Measurements from ENCODE around the gene KCNN3. TPM values are rescaled to one million over a fixed set of nuclear protein-coding genes. Genes with fewer than 3 reads are reported as not detected.

KCNN3 gene
- total RNA-seq, 1 donor from 2014 or later, result 4.3 TPM

DNA sequence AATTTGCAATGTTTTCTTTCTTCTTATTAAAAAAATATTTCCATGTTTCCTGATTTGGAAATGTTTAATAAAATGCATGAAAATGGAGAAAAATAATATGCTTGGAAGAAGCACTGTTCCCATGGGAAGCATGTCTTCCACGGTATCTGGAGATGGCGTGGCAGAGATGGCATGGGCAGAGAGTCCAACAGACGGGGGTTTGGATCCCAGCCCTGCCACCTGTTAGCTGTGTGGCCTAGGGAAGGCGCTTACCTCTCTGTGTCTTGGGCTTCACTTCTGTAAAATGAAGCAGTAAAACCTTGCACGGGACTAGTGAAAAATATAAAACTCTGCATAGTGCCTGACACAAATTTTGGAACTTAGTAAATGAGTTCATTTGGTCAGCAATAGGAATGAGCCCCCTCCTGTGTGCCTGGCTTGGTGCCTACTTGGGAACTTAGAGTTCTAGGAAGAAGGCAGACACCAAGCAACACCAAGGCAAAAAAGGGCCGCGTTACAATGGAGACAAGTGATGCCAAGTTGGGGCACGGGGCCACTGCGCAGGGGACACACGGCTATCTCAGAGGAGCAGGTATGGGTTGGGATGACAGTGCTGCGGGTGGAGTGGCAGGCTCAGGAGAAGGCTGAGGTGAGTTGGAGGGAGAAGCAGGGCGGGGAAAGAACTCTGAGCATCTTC, 124.2 kb downstream of the KCNN3 start:
- no peak overlapping the region for H3K27ac ChIP-seq
- Mint-ChIP-seq H3K27me3 (ENCODE audit: insufficient read depth, low read depth) (peaks cover 22% of the 10 kb centered on the region), H3K27ac (no peak overlapping the region), H3K4me3 (peak overlapping the region; percentile 38), H3K9me3 (peaks cover 5% of the 10 kb centered on the region), H3K36me3 (peaks cover 3% of the 10 kb centered on the region), H3K4me1 (peaks cover 34% of the 10 kb centered on the region)
- TF ChIP-seq EZH2phosphoT487 (IDR thresholded peaks at IDR 0.05) (no peak), EZH2 (IDR thresholded peaks at IDR 0.05) (no peak)
- TF ChIP-seq, protein P1, sequence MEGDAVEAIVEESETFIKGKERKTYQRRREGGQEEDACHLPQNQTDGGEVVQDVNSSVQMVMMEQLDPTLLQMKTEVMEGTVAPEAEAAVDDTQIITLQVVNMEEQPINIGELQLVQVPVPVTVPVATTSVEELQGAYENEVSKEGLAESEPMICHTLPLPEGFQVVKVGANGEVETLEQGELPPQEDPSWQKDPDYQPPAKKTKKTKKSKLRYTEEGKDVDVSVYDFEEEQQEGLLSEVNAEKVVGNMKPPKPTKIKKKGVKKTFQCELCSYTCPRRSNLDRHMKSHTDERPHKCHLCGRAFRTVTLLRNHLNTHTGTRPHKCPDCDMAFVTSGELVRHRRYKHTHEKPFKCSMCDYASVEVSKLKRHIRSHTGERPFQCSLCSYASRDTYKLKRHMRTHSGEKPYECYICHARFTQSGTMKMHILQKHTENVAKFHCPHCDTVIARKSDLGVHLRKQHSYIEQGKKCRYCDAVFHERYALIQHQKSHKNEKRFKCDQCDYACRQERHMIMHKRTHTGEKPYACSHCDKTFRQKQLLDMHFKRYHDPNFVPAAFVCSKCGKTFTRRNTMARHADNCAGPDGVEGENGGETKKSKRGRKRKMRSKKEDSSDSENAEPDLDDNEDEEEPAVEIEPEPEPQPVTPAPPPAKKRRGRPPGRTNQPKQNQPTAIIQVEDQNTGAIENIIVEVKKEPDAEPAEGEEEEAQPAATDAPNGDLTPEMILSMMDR (IDR thresholded peaks at IDR 0.05), result no peak
- no peaks in the 10 kb centered on the region for H3K36me3 ChIP-seq
- H3K9ac ChIP-seq, result no peak overlapping the region
- no peak overlapping the region for H2AFZ ChIP-seq (replicated peaks)
- peaks cover 28% of the 10 kb centered on the region for H3K4me1 ChIP-seq
- H3K79me2 ChIP-seq (ENCODE audit: low read depth), result no peaks in the 10 kb centered on the region
- H4K20me1 ChIP-seq (ENCODE audit: low read depth), result no peaks in the 10 kb centered on the region
- DNase-seq (ENCODE audit: low spot score), result no peak
- peaks cover 14% of the 10 kb centered on the region for H3F3A ChIP-seq (ENCODE audit: low read depth)
- H3K4me2 ChIP-seq, result no peak overlapping the region
- no peaks in the 10 kb centered on the region for H3K27me3 ChIP-seq
- no peak overlapping the region for H3K4me3 ChIP-seq
- no peaks in the 10 kb centered on the region for H3K9me3 ChIP-seq (ENCODE audit: low read depth)

DNA sequence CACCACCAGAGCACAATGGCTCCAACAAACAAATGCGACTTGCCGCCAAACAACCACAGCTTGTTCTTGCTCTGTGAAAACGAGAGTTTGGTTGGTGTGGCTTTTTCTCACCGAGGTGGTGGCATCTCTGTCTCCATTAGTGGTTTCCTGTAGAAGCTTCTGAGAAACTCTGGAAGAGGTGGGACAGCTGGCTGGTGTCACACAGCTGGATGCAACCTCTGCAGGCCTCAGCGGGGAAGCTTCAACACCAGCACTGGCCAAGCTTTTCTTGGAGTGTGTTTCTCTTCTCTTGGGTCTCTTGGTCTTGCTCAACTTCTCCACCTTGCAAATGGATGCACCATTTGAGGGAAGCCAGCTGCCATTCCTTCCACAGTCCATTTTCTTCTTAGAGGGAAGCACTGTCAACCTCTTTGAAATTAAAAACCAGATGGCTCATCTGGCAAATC, 124.8 kb downstream of the KCNN3 start:
- Mint-ChIP-seq H3K27ac (no peak overlapping the region), H3K4me1 (peaks cover 34% of the 10 kb centered on the region), H3K9me3 (peaks cover 5% of the 10 kb centered on the region), H3K36me3 (peaks cover 3% of the 10 kb centered on the region), H3K4me3 (no peak overlapping the region), H3K27me3 (ENCODE audit: insufficient read depth, low read depth) (peaks cover 22% of the 10 kb centered on the region)
- Histone ChIP-seq H3K79me2 (ENCODE audit: low read depth) (no peaks in the 10 kb centered on the region), H4K20me1 (ENCODE audit: low read depth) (no peaks in the 10 kb centered on the region), H3K9ac (no peak overlapping the region), H3K4me2 (no peak overlapping the region), H3K4me1 (peaks cover 28% of the 10 kb centered on the region), H3K9me3 (ENCODE audit: low read depth) (no peaks in the 10 kb centered on the region), H3K36me3 (no peaks in the 10 kb centered on the region), H3K4me3 (no peak overlapping the region), H3K27ac (no peak overlapping the region), H2AFZ (replicated peaks) (no peak overlapping the region), H3F3A (ENCODE audit: low read depth) (peaks cover 14% of the 10 kb centered on the region), H3K27me3 (no peaks in the 10 kb centered on the region)
- no peak for DNase-seq (ENCODE audit: low spot score)
- TF ChIP-seq EZH2phosphoT487 (IDR thresholded peaks at IDR 0.05) (no peak), EZH2 (IDR thresholded peaks at IDR 0.05) (no peak)
- TF ChIP-seq, protein P1 (IDR thresholded peaks at IDR 0.05), result no peak

DNA sequence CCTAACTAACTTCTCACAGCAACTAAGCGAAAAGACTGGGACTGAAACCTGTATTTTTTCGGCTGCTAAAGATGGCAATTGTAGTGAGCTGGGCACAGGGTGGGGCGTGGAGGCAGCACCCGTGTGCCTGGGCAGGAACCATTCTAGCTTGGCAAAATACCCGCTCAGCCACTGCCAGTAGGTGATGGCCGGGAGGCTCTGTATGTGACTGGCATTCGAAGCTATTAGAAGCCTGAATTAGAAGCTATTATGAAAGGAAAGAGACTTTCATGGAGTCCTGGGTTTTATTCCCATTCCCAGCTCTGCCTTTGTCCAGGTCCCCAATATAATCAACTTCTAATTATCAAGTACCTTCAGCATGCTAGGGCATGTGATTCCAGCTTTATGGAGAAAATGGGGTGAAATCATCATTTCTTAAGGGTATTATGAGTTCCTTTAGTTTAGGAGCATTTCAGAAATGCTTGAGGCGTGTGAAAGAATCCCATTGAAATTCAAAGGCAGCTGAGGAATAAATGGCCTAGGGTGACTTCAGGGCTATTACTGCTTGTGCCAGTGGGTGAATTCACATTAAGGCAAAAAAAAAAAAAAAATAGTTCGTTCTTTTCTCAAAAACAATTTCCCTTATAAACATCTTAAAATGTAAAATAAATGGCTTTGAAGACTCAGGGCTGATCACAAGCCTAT, 125.6 kb downstream of the KCNN3 start:
- H3K9me3 Mint-ChIP-seq, result peaks cover 5% of the 10 kb centered on the region
- Histone ChIP-seq H4K20me1 (ENCODE audit: low read depth) (no peaks in the 10 kb centered on the region), H3K79me2 (ENCODE audit: low read depth) (no peaks in the 10 kb centered on the region), H3K27me3 (no peaks in the 10 kb centered on the region), H3K4me1 (peaks cover 28% of the 10 kb centered on the region), H3K36me3 (no peaks in the 10 kb centered on the region), H3K27ac (no peak overlapping the region), H2AFZ (replicated peaks) (no peak overlapping the region), H3K4me3 (no peak overlapping the region), H3K9ac (no peak overlapping the region), H3K9me3 (ENCODE audit: low read depth) (no peaks in the 10 kb centered on the region), H3K4me2 (no peak overlapping the region), H3F3A (ENCODE audit: low read depth) (peaks cover 10% of the 10 kb centered on the region)
- H3K27me3 Mint-ChIP-seq (ENCODE audit: insufficient read depth, low read depth), result peaks cover 22% of the 10 kb centered on the region
- DNase-seq (ENCODE audit: low spot score), result no peak
- H3K36me3 Mint-ChIP-seq, result peaks cover 3% of the 10 kb centered on the region
- H3K4me3 Mint-ChIP-seq, result no peak overlapping the region
- H3K4me1 Mint-ChIP-seq, result peaks cover 33% of the 10 kb centered on the region
- TF ChIP-seq, protein P1 (IDR thresholded peaks at IDR 0.05), result no peak
- TF ChIP-seq EZH2 (IDR thresholded peaks at IDR 0.05) (no peak), EZH2phosphoT487 (IDR thresholded peaks at IDR 0.05) (no peak)
- H3K27ac Mint-ChIP-seq, result no peak overlapping the region
